HK-2 (cell line): ENCODE results near the gene RITA1.
"Not testable (repeated sequence)": the region's sequence is repeated elsewhere in the genome, so short reads cannot be mapped to it uniquely, and the experiment has no call there.

Experiments used
- DNase-seq: peaks from one replicate; pipeline ENCODE4 v3.0.0-alpha.2; 2018; ENCODE audit not compliant: unreplicated experiment

Gene RITA1

DNA sequence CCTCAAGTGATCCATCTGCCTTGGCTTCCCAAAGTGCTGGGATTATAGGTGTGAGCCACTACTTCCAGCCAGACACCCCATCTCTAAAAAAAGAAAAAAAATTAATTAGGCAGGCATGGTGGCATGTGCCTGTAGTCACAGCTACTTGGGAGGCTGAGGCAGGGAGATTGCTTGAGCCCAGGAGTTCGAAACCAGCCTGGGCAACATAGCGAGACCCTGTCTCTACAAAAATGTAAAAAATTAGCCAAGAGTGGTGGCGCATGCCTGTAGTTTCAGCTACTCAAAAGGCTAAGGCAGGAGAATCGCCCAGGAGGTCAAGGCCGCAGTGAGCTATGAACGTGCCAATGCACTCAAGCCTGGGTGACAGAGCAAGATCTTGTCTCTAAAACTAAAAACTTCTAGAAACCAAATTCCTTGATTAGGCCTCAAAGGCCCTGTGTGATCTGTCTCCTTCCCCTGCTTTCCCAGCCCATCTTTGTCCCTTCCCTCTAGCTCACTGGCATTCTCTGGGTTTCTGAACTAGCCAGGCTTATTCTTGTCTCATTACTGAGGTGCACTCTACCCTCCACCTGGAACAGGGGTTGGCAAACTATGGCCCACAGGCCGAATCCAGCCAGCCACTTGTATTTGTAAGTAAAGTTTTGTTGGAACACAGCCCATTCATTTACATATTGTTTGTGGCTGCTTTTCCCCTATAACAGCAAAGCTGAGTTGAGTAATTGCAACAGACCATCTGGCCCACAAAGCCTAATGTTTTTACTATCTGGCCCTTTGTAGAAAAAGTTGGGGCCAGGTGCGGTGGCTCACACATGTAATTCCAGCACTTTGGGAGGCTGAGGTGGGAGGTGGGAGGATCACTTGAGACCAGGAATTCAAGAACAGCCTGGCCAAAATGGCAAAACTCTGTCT, 18.6 kb downstream of the RITA1 start:
- no peak for DNase-seq

DNA sequence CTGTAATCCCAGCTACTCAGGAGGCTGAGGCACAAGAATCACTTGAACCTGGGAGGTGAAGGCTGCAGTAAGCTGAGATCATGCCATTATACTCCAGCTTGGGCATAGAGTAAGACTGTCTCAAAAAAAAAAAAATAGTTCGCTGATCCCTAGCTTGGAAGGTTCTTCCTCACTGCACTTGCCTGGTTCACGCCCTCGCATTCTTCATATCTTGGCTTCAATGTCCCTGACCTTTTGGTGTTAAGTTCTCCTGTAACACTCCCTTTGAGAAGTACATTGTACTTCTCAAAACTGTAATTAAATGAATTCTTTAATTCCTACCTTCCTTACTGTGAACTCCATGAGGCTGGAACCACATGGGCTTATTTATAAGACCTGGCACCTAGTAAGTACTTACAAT, 19.3 kb downstream of the RITA1 start:
- no peak for DNase-seq

DNA sequence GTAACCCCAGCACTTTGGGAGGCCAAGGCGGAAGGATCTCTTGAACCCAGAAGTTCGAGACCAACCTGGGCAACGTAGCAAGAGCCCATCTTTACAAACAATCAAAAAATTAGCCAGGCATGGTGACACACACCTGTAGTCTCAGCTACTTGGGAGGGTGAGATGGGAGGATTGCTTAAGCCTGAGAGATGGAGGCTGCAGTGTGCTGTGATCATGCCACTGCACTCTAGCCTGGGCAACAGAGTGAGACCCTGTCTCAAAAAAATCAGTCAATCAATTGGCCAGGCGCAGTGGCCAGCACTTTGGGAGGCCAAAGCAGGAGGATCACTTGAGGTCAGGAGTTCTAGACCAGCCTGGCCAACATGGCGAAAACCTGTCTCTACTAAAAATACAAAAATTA, 21.3 kb downstream of the RITA1 start:
- DNase-seq = not testable (repeated sequence)

DNA sequence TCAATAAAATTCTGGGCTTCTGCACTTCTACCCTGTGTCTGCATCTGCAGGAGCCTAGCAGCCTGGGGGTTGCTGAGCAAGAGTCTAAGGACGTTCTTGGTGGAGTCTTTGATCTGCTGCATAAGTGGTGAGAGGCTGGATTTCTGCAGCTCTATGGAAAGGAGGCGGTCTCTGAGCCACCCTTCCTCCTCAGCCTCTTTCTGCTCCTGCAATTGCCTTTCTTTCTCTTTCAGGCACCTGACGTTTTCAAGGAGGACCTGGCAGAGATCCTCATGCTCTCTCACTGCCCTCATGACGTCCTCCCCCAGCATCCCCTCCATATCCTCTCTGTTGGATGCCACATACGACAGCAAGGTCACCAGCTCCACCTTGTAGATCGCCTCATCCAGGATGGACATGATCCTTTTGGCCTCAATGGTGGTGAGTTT, 22.1 kb downstream of the RITA1 start:
- no peak for DNase-seq

DNA sequence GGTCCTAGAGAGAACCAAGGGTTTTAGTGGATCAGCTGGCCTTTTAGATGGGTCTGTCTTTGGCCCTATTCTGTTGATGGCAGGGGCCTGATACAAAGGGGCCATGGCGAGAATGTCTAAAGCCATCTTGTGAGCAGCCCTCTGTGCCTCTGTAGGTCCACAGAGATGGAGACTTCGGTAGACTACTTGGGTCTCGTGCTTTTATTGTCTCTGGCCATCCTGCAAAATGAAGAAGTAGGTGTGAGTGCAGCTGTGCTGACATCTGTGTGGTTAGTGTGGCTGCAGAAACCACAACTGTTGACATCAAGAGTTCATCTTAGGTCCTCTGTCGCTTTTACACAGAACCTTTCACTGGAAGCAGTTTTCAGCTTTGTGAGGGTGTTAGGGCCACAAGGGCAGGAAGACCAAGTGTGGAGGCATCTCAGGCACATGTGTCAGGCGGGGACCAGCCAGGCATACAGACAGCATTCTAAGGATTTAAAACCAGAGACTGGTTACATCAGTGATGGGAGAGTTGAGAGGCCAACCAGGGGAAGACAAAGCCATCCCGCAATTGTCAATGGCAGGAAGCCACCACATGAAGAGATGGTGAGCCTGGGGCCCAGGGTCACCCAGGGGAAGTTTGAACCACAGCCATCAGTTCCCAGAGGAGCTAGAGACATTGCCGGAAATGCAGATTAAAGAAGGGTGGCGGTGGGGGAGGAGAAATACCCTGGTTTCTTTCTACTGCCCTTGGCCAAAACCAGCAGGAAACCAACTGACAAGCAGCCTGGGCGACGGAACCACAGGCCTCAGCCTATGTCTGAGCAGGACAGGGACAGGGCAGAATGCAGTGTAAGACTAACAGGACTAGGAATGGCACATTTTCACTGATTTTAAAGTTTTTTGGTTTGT, 22.8 kb downstream of the RITA1 start:
- no peak for DNase-seq

DNA sequence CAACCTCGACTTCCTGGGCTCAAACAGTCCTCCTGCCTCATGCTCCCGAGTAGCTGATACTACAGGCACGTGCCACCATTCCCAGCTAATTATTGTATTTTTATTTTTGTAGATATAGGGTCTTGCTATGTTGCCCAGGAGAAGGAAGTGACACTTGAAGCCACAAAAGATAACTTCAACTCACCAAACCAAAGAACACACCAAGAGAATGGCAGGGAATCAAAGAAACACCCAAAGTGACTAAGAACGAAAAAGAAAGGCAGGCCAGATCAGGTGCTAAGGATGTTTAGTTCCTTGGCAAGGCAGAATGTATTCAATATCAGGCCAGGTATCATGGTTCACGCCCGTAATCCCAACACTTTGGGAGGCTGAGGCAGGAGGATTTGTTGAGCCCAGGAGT, 25.6 kb downstream of the RITA1 start:
- no peak for DNase-seq

DNA sequence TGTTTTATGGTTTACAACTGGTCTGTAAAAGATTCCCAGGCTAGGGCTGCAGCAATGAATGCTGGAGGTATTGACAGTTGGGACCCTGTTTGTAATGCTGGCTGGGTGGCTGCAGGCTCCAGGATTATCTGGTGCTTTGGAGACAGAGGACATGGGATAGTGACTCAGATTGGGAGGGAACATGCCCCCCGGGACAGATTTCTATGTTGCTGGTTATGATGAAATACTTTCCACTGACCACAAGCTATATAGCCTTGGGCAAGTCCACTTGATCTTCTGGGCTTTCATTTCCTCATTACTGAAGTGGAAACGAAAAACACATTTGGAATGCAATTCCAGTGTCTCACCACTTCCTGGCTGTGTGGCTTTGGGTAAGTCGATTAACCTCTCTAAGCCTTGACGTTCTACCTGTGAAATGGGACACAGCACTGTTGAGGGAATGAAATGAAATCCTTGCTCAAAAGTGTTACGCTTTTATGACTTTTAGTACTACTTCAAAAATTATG, 29.4 kb downstream of the RITA1 start:
- peak; percentile 84 for DNase-seq

DNA sequence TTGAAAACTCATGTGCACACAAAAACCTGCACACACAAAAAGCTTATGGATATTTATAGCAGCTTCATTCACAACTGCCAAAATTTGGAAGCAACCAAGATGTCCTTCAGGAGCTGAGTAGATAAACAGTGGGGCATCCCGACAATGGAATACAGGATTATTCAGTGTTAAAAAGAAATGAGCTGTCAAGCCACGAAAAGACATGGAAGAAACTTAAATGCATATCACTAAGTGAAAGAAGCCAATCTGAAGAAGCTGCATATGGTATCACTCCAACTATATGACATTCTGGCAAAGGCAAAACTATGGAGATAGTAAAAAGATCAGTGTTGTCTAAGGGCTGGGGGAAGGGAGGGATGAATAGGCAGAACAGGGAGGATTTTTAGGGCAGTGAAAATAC, 30.5 kb downstream of the RITA1 start:
- DNase-seq = no peak

DNA sequence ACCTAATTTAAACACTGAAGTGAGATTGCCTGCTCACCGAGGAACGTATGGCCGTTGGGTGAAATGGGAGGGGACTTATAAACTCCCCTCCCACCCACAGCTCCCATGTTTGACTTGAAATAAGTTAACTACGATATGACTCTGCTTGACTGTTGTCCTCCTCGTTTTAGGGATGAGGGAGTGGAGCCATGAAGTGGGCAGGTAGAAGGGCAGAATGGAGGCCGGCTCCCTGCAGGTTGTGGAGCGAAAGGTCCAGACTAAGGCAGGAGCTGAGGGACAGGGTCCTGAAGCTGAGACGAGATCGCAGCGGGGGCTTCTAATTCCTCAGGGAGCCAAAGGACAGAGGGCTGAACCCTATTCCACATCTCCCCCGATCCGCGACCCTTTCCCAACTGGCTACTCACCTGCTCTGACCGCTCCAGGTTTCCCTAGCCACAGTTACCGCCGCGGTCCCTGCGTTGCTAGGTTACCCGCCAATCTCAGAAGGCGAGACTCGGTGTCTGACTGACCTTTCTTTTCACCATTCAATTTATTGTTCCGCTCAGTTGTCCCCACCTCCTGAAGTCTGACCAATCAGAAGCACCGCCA, 35.2 kb downstream of the RITA1 start:
- no peak for DNase-seq

DNA sequence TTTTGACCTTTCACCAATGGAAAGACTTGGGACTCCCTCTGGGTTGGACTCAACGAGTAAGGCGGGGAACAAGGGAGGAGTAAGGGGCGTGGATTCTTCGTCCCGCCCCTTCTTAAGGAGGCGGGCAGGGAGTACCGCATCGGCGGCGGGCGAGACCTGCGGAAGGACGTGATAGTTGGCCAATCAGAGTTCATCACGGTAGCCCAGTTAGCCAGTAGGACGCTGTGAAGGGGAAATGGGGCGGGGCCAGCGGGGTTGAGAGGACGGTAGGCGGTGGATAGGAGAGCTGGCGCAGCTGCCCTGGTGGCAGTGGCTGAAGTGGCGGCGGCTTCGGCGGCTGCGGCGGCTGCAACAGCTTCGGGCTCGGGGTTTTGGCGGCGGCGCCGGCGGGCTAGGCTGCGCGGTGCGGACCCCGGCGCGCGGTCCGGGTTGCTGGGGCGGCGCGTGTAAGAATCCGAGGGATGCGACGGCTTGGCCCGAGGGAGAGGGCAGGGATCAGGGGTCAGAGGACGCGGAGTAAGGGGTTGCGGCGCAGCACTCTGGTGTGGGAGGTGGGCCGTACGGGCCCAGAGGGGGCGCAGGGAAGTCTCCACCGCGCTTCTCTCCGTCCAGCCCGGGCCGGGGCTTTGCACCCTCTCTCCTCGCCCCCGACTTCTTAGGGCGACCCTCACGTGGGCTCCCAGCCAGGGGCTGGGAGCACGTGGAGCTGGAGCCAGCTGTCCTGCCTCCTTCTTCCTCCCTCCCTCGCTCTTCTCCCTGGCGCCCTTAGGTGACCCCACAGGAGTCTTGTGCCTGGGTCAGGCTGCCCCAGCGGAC, 35.9 kb downstream of the RITA1 start, which contains the start of gene TPCN1:
TPCN1 (plus strand) TSS at position 284 of the 816 bp plus-strand sequence. CDS start 5,389 bp downstream, outside the sequence.
- DNase-seq = peak; percentile 99

DNA sequence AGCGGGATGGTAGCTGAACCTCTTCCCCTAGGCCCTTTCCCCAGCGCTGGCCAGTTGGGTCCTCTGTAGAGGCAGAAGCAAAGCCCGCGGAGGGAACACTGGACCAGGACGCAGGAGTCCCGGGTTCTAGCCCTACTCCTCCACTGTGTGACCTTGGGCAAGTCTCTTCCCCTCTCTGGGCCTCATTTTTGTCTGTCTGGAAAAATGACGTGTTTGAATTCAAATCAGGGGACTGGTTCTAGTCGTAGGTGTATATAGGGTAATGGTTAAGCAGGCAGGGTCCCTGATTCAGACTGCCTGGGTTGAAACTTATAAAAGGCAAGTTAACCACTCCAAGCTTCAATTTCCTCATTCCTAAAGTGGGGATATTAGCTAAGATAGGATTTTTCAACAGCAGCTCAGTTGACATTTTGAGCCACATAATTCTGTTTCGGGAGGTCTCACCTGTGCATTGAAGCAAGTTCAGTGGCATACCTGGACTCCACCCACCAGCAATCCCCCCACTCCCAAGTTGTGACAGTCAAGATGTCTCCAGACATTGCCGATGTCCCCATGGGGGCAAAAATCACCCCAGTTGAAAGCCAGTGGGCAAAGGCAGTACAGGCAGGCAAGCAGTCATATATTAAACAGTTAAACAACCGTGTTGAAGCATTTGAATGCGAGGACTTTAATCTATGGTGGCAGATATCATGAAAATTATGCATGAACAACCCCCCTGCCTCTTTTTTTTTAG, 36.6 kb downstream of the RITA1 start:
- peak; percentile 20 for DNase-seq

DNA sequence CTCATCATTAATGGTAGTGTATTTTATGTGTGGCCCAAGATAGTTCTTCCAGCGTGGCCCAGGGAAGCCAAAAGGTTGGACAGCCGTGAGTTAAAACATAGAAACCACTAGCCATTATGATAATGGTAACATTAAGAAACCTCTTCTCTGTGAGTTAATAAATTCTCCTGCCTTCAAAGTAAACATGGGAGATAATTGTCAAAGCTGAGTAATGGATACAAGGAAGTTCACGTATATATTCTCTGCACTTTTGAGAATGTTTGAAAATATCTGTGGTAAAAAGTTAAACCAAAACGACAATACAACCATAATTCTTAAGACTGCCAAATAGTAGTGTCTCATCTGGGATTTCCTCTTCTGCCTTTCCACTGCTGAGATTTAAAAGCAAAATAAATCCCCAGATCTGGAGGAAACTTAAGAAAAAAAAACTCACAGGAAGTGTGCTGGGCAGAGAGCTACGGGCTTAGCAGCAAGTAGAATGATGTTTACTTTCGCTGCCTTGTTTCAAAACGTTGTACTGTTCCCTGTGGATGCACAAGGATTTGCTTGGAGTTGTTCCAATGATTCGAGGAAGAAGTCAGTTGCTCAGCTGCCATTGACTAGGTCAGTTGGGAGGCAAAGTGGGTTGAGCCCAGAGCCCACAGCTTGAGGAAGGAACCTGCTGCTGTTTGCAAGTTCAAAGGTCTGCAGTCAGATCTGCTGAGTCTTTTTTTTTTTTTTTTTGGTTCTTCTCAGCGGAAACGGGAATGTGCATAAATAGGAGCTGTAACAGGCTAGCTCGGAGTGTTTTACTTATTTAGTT, 37.4 kb downstream of the RITA1 start:
- DNase-seq = peak; percentile 66

DNA sequence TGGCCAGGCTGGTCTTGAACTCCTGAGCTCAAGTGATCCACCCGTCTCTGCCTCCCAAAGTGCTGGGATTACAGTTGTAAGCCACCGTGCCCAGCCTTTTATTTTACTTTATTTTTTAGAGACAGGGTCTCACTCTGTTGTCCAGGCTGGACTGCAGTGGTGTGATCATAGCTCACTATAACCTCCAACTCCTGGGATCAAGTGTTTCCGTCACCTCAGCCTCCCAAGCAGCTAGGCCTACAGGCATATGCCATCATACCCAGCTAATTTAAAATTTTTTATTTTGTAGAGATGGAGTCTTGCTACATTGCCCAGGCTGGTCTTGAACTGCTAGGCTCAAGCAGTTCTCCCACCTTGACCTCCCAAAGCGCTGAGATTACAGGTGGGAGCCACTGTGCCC, 39.4 kb downstream of the RITA1 start:
- no peak for DNase-seq

DNA sequence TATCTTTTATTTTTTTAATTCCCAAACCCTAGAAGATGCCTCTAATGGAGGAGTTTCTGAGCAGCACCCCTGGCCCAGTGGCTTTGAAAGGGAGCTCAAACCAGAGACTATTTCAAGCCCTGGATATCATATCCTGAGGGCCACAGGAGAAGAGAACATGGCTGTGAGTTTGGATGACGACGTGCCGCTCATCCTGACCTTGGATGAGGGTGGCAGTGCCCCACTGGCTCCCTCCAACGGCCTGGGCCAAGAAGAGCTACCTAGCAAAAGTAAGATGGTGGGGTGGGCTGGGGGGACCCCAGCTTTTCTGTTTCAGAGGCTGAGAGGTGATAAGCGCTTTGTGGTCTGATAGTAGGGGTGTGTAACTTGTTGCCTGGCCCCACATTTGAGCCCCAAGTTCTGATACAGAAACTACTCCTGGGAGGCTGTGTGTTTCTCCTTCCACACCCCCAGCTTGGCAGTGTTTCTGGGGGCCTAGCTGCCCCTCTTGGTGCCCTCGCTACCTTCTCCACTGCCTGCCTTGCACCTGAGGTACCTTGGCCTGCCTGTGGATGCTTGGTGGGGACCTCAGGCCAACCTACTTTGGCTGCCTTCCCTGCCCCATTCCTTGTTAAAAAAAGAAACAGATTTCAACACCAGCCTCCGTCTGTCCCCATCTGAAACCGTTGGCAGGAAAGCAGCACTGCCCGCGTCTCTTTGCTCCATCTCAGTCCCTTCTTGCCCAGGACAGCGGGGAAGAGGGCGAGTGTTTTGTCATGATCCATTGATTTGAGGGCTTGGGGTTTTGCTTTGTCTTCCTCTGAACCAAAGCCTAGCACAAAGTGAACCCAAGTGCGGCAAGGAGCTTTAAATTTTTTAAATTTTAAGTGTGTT, 41.4 kb downstream of the RITA1 start:
- DNase-seq = no peak

DNA sequence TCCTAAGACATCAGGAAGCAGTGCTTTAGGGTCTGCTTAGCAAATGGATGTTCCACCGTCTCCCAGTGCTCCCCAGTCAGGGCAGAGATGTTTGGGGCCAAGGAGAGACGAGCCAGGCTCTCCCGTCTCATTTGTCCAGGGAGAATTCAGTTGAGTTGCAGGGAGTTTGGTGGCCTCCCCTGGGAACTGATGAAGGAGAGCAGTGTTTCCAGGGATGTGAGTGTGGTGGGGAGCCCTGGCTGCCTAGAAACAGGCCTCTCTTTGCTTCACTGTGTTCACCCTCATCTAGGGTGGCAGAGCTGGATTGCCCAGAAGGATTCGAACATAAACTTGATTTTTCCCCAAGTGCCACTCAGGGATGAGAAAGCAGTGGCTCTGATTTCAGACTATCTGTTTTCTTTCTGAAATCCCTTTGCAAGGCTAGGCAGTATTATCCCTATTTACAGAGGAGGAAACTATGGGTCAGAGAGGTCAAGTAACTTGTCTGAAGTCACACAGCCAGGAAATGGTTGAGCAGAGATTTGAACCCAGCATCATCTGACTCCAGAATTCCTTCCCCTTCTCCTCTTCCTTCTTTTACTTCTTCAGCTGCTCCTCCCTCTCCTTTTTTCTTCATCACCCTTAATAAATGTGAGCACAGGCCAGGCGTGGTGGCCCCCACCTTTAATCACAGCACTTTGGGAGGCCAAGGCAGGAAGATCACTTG, 42.3 kb downstream of the RITA1 start:
- no peak for DNase-seq

DNA sequence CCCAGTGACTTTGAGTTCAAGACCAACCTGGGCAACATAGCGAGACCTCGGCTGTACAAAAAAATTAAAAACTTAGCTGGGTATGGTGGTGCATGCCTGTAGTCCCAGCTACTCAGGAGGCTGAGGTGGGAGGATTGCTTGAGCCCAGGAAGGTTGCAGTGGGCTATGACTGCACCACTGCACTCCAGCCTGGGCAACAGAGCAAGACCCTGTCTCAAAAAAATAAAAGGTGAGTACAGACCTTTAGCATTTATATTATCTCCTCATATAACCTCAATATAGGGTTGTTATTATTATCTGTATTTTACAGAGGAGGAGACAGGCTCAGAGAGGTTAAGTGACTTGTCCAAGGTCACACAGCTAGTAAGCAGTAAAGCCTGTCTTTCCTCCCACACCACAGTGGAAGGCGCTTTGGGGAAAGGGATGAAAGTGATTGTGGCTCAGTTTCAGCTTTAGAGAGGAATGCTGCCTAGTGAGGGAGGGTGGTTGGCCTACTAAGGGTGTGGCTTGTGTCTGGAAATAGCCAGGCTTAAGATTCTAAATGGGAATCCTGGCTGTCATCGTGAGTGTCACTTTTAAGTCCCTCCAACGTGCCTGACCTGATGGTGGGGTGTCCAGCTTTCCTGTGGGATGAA, 43.0 kb downstream of the RITA1 start:
- no peak for DNase-seq
